Measurements from ENCODE around the gene FOLR1.

- TF ChIP-seq FOXA1 (IDR thresholded peaks at IDR 0.05) (no peak), NFRKB (IDR thresholded peaks at IDR 0.05) (no peak), SUZ12 (IDR thresholded peaks at IDR 0.05) (no peak), LEF1 (IDR thresholded peaks at IDR 0.05; ENCODE audit: borderline replicate concordance) (no peak), CTBP1 (IDR thresholded peaks at IDR 0.05; ENCODE audit: borderline replicate concordance) (no peak), SP1 (IDR thresholded peaks at IDR 0.05) (no peak), ZNF384 (IDR thresholded peaks at IDR 0.05) (no peak), BHLHE40 (IDR thresholded peaks at IDR 0.05; ENCODE audit: borderline replicate concordance) (no peak), ELF4 (IDR thresholded peaks at IDR 0.05) (no peak), FOXK2 (IDR thresholded peaks at IDR 0.05) (no peak), TARDBP (IDR thresholded peaks at IDR 0.05) (no peak)
These were observed 24.7 kb downstream of the FOLR1 start, which contains the start of gene FOLR2 for GRCh38 chr11:72216638-72217037.
